Left ventricle myocardium inferior (tissue), 1 donor: ENCODE data around the gene KIAA0232. TPM values are rescaled to one million over a fixed set of nuclear protein-coding genes. Genes with fewer than 3 reads are reported as not detected.

Source experiments
- DNase-seq: peaks from one replicate; pipeline ENCODE4 v3.0.0-alpha.2; 2020
- H3K27ac ChIP-seq: fragments of 200-600 bp; replicated peaks from 2 replicates; pipeline ENCODE4 v1.8.0; 2021
- H3K27me3 ChIP-seq: fragments of 200-600 bp; 2 replicates; pipeline ENCODE4 v1.8.0; 2021; ENCODE audit warnings: low read depth
- H3K36me3 ChIP-seq: fragments of 200-600 bp; 2 replicates; pipeline ENCODE4 v1.8.0; 2021
- H3K4me1 ChIP-seq: fragments of 200-600 bp; 2 replicates; pipeline ENCODE4 v1.8.0; 2021
- H3K4me3 ChIP-seq: fragments of 200-600 bp; 2 replicates; pipeline ENCODE4 v1.8.0; 2021; ENCODE audit warnings: mild to moderate bottlenecking, moderate library complexity
- H3K9me3 ChIP-seq: fragments of 200-600 bp; replicated peaks from 2 replicates; pipeline ENCODE4 v1.8.0; 2021
- intact Hi-C: fragments of 100-400 bp; cut with micrococcal nuclease; formaldehyde crosslinking; loops from one replicate; pipeline ENCODE4 v1.11.0; 2022
- total RNA-seq: library from RNA; stranded (reverse); fragmentation: NEBNext Ultra II Directional; extraction: Animal tissue kit (Norgen Biotek cat#: 25700); gene quantifications from one replicate; pipeline ENCODE4 v1.2.1, GENCODE V29; 2021
- TF ChIP-seq, protein P1 (sequence below): fragments of 200-600 bp; IDR thresholded peaks from 2 replicates; pipeline ENCODE4 v1.8.0; 2021; ENCODE audit warnings: antibody characterized with exemption, mild to moderate bottlenecking, borderline replicate concordance
- donor health status: DM: no; HTN: yes; CAD: no; lungs with severe emphysema.

Gene KIAA0232
- total RNA-seq, 1 donor from 2014 or later: 82.5 TPM

GRCh38 chr4:6761649-6762615 lies 20.6 kb upstream of the KIAA0232 start:
- no peak overlapping the region for H3K27ac ChIP-seq
- H3K4me3 ChIP-seq: no peak overlapping the region
- H3K27me3 ChIP-seq: no peaks in the 10 kb centered on the region
- intact Hi-C loops: no loop called here
- H3K36me3 ChIP-seq: no peaks in the 10 kb centered on the region
- H3K9me3 ChIP-seq: no peaks in the 10 kb centered on the region
- H3K4me1 ChIP-seq: peaks cover 6% of the 10 kb centered on the region
- TF ChIP-seq, protein P1, sequence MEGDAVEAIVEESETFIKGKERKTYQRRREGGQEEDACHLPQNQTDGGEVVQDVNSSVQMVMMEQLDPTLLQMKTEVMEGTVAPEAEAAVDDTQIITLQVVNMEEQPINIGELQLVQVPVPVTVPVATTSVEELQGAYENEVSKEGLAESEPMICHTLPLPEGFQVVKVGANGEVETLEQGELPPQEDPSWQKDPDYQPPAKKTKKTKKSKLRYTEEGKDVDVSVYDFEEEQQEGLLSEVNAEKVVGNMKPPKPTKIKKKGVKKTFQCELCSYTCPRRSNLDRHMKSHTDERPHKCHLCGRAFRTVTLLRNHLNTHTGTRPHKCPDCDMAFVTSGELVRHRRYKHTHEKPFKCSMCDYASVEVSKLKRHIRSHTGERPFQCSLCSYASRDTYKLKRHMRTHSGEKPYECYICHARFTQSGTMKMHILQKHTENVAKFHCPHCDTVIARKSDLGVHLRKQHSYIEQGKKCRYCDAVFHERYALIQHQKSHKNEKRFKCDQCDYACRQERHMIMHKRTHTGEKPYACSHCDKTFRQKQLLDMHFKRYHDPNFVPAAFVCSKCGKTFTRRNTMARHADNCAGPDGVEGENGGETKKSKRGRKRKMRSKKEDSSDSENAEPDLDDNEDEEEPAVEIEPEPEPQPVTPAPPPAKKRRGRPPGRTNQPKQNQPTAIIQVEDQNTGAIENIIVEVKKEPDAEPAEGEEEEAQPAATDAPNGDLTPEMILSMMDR: no peak
- no peak for DNase-seq

GRCh38 chr4:6763330-6763851 lies 19.1 kb upstream of the KIAA0232 start:
- intact Hi-C loops: no loop called here
- DNase-seq: no peak
- Histone ChIP-seq H3K36me3 (no peaks in the 10 kb centered on the region), H3K9me3 (no peaks in the 10 kb centered on the region), H3K27me3 (no peaks in the 10 kb centered on the region), H3K4me1 (peaks cover 17% of the 10 kb centered on the region), H3K27ac (no peak overlapping the region), H3K4me3 (no peak overlapping the region)
- TF ChIP-seq, protein P1: no peak

DNA sequence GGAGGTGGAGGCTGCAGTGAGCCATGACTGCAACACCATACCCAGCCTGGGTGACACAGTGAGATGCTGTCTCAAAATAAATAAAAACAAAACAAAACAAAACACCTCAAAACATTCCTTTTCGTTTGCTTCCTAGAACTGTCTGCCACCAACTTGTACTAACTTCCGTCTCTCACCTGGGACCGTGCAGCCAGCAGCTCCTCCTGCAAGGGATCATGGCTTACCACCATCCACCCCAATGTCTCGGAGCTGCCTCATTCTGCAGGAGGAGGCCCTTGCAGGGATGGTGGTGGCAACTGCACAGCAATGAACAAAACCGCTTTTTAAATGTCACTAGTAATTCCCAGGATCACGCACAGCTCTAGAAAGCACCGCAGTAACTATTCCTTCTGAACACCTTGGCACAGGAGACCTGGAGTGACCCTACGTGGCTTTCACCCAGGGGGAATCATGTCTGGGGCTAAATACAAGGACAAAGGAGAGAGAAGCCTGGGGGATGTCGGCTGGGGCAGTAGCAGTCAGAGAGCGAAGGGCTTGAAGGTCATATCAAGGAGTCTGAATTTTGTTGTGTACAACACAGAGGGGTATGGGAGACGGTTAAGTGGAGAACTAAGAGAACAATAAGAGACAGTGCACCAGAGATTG lies 17.4 kb upstream of the KIAA0232 start:
- DNase-seq: no peak
- H3K4me1 ChIP-seq: peaks cover 33% of the 10 kb centered on the region
- intact Hi-C loops: no loop called here
- no peaks in the 10 kb centered on the region for H3K27me3 ChIP-seq
- H3K27ac ChIP-seq: no peak overlapping the region
- no peaks in the 10 kb centered on the region for H3K9me3 ChIP-seq
- H3K36me3 ChIP-seq: no peaks in the 10 kb centered on the region
- TF ChIP-seq, protein P1: no peak
- no peak overlapping the region for H3K4me3 ChIP-seq

GRCh38 chr4:6765703-6766102 lies 16.8 kb upstream of the KIAA0232 start:
- H3K4me1 ChIP-seq: peaks cover 39% of the 10 kb centered on the region
- no peaks in the 10 kb centered on the region for H3K9me3 ChIP-seq
- no peaks in the 10 kb centered on the region for H3K36me3 ChIP-seq
- TF ChIP-seq, protein P1: no peak
- no peak overlapping the region for H3K4me3 ChIP-seq
- DNase-seq: no peak
- no peak overlapping the region for H3K27ac ChIP-seq
- H3K27me3 ChIP-seq: no peaks in the 10 kb centered on the region
- intact Hi-C loops: no loop called here

- intact Hi-C loops: no loop called here
- no peak for DNase-seq
- Histone ChIP-seq H3K27me3 (no peaks in the 10 kb centered on the region), H3K36me3 (no peaks in the 10 kb centered on the region), H3K4me3 (no peak overlapping the region), H3K27ac (no peak overlapping the region), H3K4me1 (peaks cover 51% of the 10 kb centered on the region), H3K9me3 (no peaks in the 10 kb centered on the region)
- TF ChIP-seq, protein P1: no peak
These were observed 15.2 kb upstream of the KIAA0232 start for GRCh38 chr4:6767386-6767747.
